Measurements from ENCODE around the gene VSX2.

VSX2 gene

GRCh38 chr14:74278080-74278479 is 38.8 kb downstream of the VSX2 start:
- DNase-seq (ENCODE audit: low read depth) = no peak
- H3K4me3 ChIP-seq (ENCODE audit: control insufficient read depth, low read depth, low read length) = no peak overlapping the region
- TF ChIP-seq, protein P1, sequence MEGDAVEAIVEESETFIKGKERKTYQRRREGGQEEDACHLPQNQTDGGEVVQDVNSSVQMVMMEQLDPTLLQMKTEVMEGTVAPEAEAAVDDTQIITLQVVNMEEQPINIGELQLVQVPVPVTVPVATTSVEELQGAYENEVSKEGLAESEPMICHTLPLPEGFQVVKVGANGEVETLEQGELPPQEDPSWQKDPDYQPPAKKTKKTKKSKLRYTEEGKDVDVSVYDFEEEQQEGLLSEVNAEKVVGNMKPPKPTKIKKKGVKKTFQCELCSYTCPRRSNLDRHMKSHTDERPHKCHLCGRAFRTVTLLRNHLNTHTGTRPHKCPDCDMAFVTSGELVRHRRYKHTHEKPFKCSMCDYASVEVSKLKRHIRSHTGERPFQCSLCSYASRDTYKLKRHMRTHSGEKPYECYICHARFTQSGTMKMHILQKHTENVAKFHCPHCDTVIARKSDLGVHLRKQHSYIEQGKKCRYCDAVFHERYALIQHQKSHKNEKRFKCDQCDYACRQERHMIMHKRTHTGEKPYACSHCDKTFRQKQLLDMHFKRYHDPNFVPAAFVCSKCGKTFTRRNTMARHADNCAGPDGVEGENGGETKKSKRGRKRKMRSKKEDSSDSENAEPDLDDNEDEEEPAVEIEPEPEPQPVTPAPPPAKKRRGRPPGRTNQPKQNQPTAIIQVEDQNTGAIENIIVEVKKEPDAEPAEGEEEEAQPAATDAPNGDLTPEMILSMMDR (IDR thresholded peaks at IDR 0.05; ENCODE audit: control insufficient read depth, insufficient read depth, low read depth, low read length, missing control alignments) = no peak

GRCh38 chr14:74281069-74281468 is 41.8 kb downstream of the VSX2 start:
- DNase-seq (ENCODE audit: low read depth) = no peak
- TF ChIP-seq, protein P1 (IDR thresholded peaks at IDR 0.05; ENCODE audit: control insufficient read depth, insufficient read depth, low read depth, low read length, missing control alignments) = no peak
- H3K4me3 ChIP-seq (ENCODE audit: control insufficient read depth, low read depth, low read length) = no peak overlapping the region

DNA sequence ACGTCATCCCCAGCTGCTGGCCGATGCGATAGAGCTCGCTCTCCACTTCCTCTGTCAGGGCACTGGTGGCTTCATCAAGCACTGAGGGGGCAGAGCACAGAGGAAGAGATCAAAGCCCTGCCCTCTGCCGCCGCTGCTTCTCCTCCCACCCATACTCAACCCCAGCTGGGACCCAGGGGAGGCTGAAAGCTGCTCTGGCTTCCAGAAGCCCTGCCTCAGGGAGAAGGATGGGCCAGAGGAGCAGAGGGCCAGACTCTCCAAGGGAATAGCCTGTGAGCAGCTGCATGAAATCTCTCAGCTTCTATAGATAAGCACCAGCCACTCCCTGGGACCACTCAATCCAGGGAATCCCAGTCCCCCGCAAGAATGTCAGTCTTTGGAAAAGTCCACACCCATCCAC is 47.5 kb downstream of the VSX2 start:
- TF ChIP-seq, protein P1 (IDR thresholded peaks at IDR 0.05; ENCODE audit: control insufficient read depth, insufficient read depth, low read depth, low read length, missing control alignments) = no peak
- H3K4me3 ChIP-seq (ENCODE audit: control insufficient read depth, low read depth, low read length) = no peak overlapping the region

DNA sequence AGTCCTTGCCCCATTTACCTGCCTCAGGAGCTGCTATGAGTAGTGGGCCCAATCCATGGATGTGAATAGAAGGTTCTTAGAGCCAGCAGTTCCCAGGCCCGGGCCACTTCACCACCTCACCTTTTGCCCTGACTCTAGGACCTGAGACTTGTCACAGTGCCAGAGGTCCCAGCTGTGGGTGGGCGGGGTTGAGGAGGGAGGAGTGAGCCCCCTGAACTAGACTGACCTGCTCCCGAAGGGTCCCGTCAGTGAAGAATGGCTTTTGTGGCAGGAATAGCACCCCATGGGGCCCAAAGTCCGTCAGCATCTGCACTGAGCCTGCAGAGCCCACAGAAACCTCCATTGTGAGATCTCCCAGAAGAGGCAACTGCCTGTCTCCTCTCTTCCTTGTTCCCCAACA is 50.6 kb downstream of the VSX2 start:
- TF ChIP-seq, protein P1 (IDR thresholded peaks at IDR 0.05; ENCODE audit: control insufficient read depth, insufficient read depth, low read depth, low read length, missing control alignments) = no peak
- no peak overlapping the region for H3K4me3 ChIP-seq (ENCODE audit: control insufficient read depth, low read depth, low read length)
- no peak for DNase-seq (ENCODE audit: low read depth)

More for the DNA sequence above, 47.5 kb downstream of the VSX2 start:
- no peak for DNase-seq (ENCODE audit: low read depth)

- DNase-seq (ENCODE audit: low read depth) = no peak
- H3K4me3 ChIP-seq (ENCODE audit: control insufficient read depth, low read depth, low read length) = no peak overlapping the region
- TF ChIP-seq, protein P1 (IDR thresholded peaks at IDR 0.05; ENCODE audit: control insufficient read depth, insufficient read depth, low read depth, low read length, missing control alignments) = peak; percentile 49
Measured at GRCh38 chr14:74290415-74290814, 51.2 kb downstream of the VSX2 start.

DNA sequence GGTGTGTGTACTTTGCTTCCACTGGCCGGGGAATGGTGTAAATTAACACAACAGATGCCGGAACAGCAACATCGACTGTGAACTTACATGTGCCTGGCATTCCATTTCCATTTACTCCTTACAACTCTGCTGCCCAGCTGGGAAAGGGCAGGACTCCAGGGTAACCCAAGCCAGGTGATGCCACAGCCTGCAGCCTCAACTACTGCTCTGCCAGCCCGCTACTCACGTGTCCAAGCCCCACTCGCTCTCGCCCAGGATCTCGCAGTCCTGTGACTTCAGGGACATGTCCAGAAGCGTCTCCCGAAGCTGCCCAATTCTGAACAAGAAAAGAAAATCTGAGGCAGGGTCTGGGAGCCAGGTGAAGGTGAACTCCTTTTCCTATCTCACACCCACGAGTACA is 52.8 kb downstream of the VSX2 start:
- no peak overlapping the region for H3K4me3 ChIP-seq (ENCODE audit: control insufficient read depth, low read depth, low read length)
- TF ChIP-seq, protein P1 (IDR thresholded peaks at IDR 0.05; ENCODE audit: control insufficient read depth, insufficient read depth, low read depth, low read length, missing control alignments) = no peak
- no peak for DNase-seq (ENCODE audit: low read depth)

DNA sequence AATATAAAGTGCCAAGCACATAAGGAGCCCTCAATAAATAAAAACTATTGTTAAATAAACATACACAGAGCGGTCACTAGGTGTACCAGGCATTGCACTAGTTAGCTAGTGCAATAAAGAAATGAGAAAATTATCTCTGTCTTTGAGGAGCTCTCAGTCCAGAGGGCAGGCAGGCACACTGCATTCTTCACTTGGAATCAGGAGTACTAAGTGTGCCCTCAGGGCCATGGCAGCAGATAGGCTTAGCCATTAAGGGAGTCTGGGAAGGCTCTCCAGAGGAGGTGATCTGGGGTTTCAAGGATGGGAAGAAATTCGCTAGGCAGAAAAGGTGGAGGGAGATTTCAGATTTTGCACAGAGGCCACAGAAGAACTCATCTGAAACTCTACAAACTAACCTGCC is 54.4 kb downstream of the VSX2 start:
- TF ChIP-seq, protein P1 (IDR thresholded peaks at IDR 0.05; ENCODE audit: control insufficient read depth, insufficient read depth, low read depth, low read length, missing control alignments) = no peak
- no peak overlapping the region for H3K4me3 ChIP-seq (ENCODE audit: control insufficient read depth, low read depth, low read length)
- DNase-seq (ENCODE audit: low read depth) = no peak
